Sigmoid colon (tissue), 3 donors: Measurements from ENCODE around the gene KIF2A.

ENCODE experiments used
- POLR2A ChIP-seq, 2 donors: fragments of 450-650 bp; IDR thresholded peaks; one replicate each; pipeline ENCODE4 v1.6.1; 2016; ENCODE audit warnings: antibody characterized with exemption in 2 of 2, mild to moderate bottlenecking in 2 of 2, moderate library complexity in 2 of 2
- TF ChIP-seq, protein P1 (sequence below), 4 experiments: fragments of 450-650 bp in 3 of 4; fragments of 200-600 bp in 1 of 4; IDR thresholded peaks; one replicate each; pipeline ENCODE4 v1.5.1; 2016 to 2019; ENCODE audit warnings: antibody characterized with exemption in 4 of 4, mild to moderate bottlenecking in 3 of 4, moderate library complexity in 2 of 4

DNA sequence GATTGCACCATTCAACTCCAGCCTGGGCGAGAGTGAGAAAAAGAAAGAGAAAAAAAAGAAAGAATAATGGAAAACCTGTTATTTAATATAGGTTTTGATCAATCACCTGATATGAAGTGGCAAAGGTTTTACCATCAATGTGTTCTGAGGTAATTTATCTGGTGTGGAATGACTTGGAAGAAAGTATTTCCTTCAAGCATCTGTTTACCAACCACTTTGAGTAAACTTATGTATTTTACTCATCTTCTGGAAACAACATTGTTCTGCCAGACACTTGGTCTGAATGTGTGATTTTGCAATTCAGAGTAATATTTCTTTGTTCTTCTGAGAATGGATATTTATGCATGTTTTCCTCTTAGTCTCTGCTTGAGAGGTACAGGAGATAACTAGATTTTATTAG lies 24.3 kb downstream of the KIF2A start:
- TF ChIP-seq POLR2A (IDR thresholded peaks at IDR 0.05): no peak
- TF ChIP-seq, protein P1, sequence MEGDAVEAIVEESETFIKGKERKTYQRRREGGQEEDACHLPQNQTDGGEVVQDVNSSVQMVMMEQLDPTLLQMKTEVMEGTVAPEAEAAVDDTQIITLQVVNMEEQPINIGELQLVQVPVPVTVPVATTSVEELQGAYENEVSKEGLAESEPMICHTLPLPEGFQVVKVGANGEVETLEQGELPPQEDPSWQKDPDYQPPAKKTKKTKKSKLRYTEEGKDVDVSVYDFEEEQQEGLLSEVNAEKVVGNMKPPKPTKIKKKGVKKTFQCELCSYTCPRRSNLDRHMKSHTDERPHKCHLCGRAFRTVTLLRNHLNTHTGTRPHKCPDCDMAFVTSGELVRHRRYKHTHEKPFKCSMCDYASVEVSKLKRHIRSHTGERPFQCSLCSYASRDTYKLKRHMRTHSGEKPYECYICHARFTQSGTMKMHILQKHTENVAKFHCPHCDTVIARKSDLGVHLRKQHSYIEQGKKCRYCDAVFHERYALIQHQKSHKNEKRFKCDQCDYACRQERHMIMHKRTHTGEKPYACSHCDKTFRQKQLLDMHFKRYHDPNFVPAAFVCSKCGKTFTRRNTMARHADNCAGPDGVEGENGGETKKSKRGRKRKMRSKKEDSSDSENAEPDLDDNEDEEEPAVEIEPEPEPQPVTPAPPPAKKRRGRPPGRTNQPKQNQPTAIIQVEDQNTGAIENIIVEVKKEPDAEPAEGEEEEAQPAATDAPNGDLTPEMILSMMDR (IDR thresholded peaks at IDR 0.05): no peak
